ENCODE measurements around the gene NRG2. TPM values are rescaled to one million over a fixed set of nuclear protein-coding genes. Genes with fewer than 3 reads are reported as not detected.

NRG2 gene
- total RNA-seq, 1 donor from 2014 or later, result under 0.01 TPM

GRCh38 chr5:140076142-140076541 lies 33.0 kb upstream of the NRG2 start:
- no peak for TF ChIP-seq CTCF (IDR thresholded peaks at IDR 0.05; ENCODE audit: insufficient read depth, low read length, severe bottlenecking)
- DNase-seq (ENCODE audit: low read depth) (no peak), FAIRE-seq (no peak)
- H3K36me3 ChIP-seq (ENCODE audit: control insufficient read depth, insufficient read depth, low read length), result no peaks in the 10 kb centered on the region
- no peak overlapping the region for H3K4me3 ChIP-seq (ENCODE audit: low read depth, low read length)
- no peaks in the 10 kb centered on the region for H3K27me3 ChIP-seq (ENCODE audit: control insufficient read depth, insufficient read depth, low read length)

GRCh38 chr5:140075371-140075770 lies 32.3 kb upstream of the NRG2 start:
- FAIRE-seq (no peak), DNase-seq (ENCODE audit: low read depth) (peak; percentile 43)
- no peak for TF ChIP-seq CTCF (IDR thresholded peaks at IDR 0.05; ENCODE audit: insufficient read depth, low read length, severe bottlenecking)
- H3K4me3 ChIP-seq (ENCODE audit: low read depth, low read length), result no peak overlapping the region
- no peaks in the 10 kb centered on the region for H3K36me3 ChIP-seq (ENCODE audit: control insufficient read depth, insufficient read depth, low read length)
- H3K27me3 ChIP-seq (ENCODE audit: control insufficient read depth, insufficient read depth, low read length), result no peaks in the 10 kb centered on the region

- FAIRE-seq, result no peak
- Histone ChIP-seq H3K27me3 (ENCODE audit: control insufficient read depth, insufficient read depth, low read length) (no peaks in the 10 kb centered on the region), H3K36me3 (ENCODE audit: control insufficient read depth, insufficient read depth, low read length) (no peaks in the 10 kb centered on the region), H3K4me3 (ENCODE audit: low read depth, low read length) (no peak overlapping the region)
- peak; percentile 8 for DNase-seq (ENCODE audit: low read depth)
- TF ChIP-seq CTCF (IDR thresholded peaks at IDR 0.05; ENCODE audit: insufficient read depth, low read length, severe bottlenecking), result peak; percentile 11
Measured at GRCh38 chr5:140073296-140073695, 30.2 kb upstream of the NRG2 start.

GRCh38 chr5:140072812-140073211 lies 29.7 kb upstream of the NRG2 start:
- H3K36me3 ChIP-seq (ENCODE audit: control insufficient read depth, insufficient read depth, low read length), result no peaks in the 10 kb centered on the region
- DNase-seq (ENCODE audit: low read depth) (no peak), FAIRE-seq (no peak)
- H3K4me3 ChIP-seq (ENCODE audit: low read depth, low read length), result no peak overlapping the region
- no peak for TF ChIP-seq CTCF (IDR thresholded peaks at IDR 0.05; ENCODE audit: insufficient read depth, low read length, severe bottlenecking)
- H3K27me3 ChIP-seq (ENCODE audit: control insufficient read depth, insufficient read depth, low read length), result no peaks in the 10 kb centered on the region

- peaks cover 4% of the 10 kb centered on the region for H3K27me3 ChIP-seq (ENCODE audit: control insufficient read depth, insufficient read depth, low read length)
- H3K36me3 ChIP-seq (ENCODE audit: control insufficient read depth, insufficient read depth, low read length), result no peaks in the 10 kb centered on the region
- TF ChIP-seq CTCF (IDR thresholded peaks at IDR 0.05; ENCODE audit: insufficient read depth, low read length, severe bottlenecking), result no peak
- FAIRE-seq (no peak), DNase-seq (ENCODE audit: low read depth) (no peak)
- H3K4me3 ChIP-seq (ENCODE audit: low read depth, low read length), result no peak overlapping the region
Measured at GRCh38 chr5:140060816-140061215, 17.7 kb upstream of the NRG2 start.

GRCh38 chr5:140058212-140058932 lies 15.3 kb upstream of the NRG2 start:
- no peak for DNase-seq (ENCODE audit: low read depth)
- no peak for FAIRE-seq
- peaks cover 5% of the 10 kb centered on the region for H3K27me3 ChIP-seq (ENCODE audit: control insufficient read depth, insufficient read depth, low read length)

More at GRCh38 chr5:140058212-140058932, 15.3 kb upstream of the NRG2 start:
- no peak overlapping the region for H3K4me3 ChIP-seq (ENCODE audit: low read depth, low read length)
- TF ChIP-seq CTCF (IDR thresholded peaks at IDR 0.05; ENCODE audit: insufficient read depth, low read length, severe bottlenecking), result no peak
- H3K36me3 ChIP-seq (ENCODE audit: control insufficient read depth, insufficient read depth, low read length), result no peaks in the 10 kb centered on the region

Measured in bronchial epithelial cell (primary cell).